GM13977 (cell line): ENCODE results near the gene CDA.

Experiments used
- DNase-seq: peaks from one replicate; pipeline ENCODE4 v3.0.0; 2012; ENCODE audit warnings: low spot score
- in situ Hi-C: fragments of 300-500 bp; cut with MboI; formaldehyde crosslinking; loops from one replicate; pipeline ENCODE4 v1.12.0; 2022; ENCODE audit warnings: low sequenced_read_pairs, low pct_unique_long_range_greater_than_20kb, mixed read lengths, inconsistent platforms; ENCODE audit not compliant: unreplicated experiment
- TF ChIP-seq, protein P1 (sequence below): IDR thresholded peaks from 2 replicates; pipeline ENCODE4 v1.5.1; 2012; ENCODE audit warnings: mild to moderate bottlenecking, control low read depth; ENCODE audit not compliant: insufficient read depth; ENCODE audit errors: extremely low read depth, missing control alignments

Gene CDA

DNA sequence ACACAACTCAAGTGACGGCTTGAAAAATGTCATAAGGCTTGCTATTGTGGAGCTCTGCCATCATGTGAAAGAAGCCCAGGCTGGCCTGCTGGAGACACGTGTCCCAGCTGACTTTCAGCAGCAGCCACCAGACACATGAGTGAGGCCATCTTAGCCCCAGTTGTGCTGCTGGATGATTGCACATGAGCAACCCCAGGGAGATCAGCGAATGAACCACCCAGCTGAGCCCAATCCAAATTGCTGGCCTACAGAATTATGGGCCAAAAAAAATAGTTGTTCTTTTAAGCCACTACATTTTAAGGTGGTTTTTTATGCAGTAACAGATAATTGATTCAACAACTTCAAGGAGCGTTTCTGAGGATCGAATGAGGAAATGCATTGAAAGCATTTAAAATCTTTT, 17.5 kb upstream of the CDA start:
- DNase-seq = no peak
- TF ChIP-seq, protein P1, sequence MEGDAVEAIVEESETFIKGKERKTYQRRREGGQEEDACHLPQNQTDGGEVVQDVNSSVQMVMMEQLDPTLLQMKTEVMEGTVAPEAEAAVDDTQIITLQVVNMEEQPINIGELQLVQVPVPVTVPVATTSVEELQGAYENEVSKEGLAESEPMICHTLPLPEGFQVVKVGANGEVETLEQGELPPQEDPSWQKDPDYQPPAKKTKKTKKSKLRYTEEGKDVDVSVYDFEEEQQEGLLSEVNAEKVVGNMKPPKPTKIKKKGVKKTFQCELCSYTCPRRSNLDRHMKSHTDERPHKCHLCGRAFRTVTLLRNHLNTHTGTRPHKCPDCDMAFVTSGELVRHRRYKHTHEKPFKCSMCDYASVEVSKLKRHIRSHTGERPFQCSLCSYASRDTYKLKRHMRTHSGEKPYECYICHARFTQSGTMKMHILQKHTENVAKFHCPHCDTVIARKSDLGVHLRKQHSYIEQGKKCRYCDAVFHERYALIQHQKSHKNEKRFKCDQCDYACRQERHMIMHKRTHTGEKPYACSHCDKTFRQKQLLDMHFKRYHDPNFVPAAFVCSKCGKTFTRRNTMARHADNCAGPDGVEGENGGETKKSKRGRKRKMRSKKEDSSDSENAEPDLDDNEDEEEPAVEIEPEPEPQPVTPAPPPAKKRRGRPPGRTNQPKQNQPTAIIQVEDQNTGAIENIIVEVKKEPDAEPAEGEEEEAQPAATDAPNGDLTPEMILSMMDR = no peak
- in situ Hi-C loops = no loop called here

GRCh38 chr1:20573987-20574386, 14.9 kb upstream of the CDA start:
- DNase-seq = no peak
- TF ChIP-seq, protein P1 = no peak
- in situ Hi-C loops = no loop called here

- peak; percentile 86 for DNase-seq
- in situ Hi-C loops = no loop called here
- TF ChIP-seq, protein P1 = peak; percentile 86
Measured at GRCh38 chr1:20574686-20575540, 14.0 kb upstream of the CDA start.

DNA sequence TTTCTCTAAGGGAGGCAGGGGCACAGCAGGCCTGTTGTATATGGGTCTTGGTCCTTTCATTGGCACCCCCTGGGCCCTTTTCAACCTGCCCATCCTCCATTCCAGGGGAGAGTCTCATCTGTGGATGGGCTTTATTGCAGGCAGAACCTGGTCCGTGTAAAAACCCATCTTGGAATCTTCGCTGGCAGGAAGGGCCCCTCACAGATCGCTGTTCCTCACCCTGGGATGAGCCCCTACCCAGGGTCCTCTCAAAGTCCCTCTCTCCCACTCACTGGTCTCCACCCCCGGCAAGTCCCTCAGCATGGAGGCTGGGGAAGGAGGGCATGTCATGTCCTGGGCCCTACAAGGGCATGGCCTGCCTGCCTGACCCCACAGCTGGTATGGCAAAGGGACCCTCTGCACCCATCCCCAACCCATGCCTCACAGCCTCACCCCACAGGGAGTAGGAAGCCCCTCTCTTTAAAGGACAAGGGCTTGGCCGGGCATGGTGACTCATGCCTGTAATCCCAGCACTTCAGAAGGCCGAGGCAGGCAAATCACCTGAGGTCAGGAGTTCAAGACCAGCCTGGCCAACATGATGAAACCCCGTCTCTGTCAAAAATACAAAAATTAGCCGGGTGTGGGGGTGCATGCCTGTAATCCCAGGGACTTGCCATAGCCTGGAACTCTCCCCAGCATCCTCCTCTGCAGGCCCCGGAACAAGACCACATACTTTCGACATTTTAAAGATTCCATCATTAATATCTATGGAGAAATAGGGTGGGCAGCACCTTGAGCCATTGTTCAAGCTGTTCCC, 13.2 kb upstream of the CDA start:
- no peak for DNase-seq
- in situ Hi-C loops = no loop called here
- TF ChIP-seq, protein P1 = no peak

- in situ Hi-C loops = no loop called here
Measured at GRCh38 chr1:20578062-20578461, 10.8 kb upstream of the CDA start.

GRCh38 chr1:20578721-20579395, 10.0 kb upstream of the CDA start:
- DNase-seq = no peak
- TF ChIP-seq, protein P1 = no peak
- in situ Hi-C loops = no loop called here

More at GRCh38 chr1:20578062-20578461, 10.8 kb upstream of the CDA start:
- TF ChIP-seq, protein P1 = no peak
- no peak for DNase-seq
